Measurements from ENCODE around the gene GRK1.

The GRK1 gene

DNA sequence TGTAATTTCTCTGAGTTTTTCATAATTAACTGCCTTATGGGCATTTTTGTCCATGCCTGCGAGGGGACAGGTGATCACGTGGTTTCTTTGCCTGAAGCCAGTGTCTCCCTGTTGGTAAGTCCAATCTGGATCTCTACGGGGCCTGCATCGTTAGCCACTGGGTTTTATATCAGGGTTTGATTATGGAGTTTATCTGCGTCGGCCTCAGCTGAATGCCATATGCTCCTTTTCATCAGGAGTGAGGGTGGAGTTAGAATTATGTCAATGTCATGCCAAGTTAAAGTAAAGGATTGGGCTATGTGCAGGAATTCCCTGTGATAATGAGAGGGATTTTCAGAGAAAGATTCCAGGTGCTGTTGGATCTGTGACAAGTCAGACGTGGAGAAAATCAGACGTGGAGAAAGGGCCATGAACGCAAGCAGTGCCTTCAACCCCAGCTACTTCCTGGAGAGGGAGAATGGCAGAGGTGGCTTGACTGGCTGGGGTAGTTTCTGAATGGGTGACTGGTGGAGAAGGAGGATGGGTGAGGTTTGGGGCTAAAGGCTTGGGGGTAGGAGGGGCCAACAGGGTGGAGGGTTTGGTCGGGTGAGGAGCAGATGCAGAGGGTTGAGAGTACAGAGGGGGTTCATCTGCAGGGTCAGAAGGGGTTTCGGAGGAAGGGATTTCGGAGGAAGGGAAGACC, 116.3 kb downstream of the GRK1 start:
- no peak for DNase-seq

GRCh38 chr13:113783966-113784644, 117.1 kb downstream of the GRK1 start:
- no peak for DNase-seq

- DNase-seq, result no peak
Measured at GRCh38 chr13:113784645-113785024, 117.6 kb downstream of the GRK1 start.

DNA sequence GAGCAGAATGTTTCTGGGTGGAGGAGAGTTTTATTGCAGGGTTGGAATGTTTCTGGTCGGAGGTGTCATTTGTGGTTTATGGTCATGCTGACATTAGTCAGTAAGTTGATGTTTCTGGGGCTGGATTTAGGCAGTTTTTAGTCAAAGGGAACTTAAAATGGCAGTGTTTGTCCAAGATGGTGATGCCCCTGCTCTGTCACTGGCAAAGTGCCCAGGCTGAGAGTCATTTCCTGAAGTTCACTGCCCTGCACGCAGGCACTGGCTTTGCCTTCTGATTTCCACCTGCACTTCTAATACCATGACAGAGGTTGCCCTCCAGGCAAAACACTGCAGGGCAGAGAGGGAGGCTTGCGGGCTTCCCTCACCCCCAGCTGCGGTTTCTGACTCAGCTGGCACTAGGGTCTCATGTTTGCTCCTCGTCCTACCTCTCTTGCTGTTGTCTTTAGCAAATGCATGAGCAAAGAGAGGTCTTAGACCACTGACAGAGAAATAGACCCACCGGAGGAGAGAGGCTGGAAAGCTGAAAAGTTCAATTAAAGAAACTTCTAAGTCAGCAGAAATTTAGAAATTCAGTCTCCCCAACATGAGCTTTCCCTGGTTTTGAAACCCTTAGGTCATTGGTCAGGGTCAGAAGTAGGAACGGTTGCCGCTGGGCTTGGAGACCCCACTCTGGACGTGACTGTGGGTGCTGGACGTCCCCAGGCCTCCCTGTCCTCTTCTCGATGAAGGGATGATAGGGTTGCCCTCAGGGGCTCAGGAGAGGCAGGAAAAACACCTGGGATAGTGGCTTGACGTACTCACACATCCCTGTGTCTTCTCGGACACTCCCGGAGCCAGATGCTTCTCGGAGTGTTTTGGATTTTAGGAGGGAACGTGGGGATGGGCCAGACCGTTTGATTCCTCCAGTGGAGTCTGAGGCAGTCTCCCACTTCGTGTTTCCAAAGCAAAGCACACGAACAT, 118.3 kb downstream of the GRK1 start:
- no peak for DNase-seq

GRCh38 chr13:113786262-113786841, 119.3 kb downstream of the GRK1 start:
- no peak for DNase-seq
